ENCODE measurements around the gene BRME1. TPM values are rescaled to one million over a fixed set of nuclear protein-coding genes. Genes with fewer than 3 reads are reported as not detected.

BRME1 gene
- polyA plus RNA-seq, 1 donor from 2014 or later: 6.2 TPM

DNA sequence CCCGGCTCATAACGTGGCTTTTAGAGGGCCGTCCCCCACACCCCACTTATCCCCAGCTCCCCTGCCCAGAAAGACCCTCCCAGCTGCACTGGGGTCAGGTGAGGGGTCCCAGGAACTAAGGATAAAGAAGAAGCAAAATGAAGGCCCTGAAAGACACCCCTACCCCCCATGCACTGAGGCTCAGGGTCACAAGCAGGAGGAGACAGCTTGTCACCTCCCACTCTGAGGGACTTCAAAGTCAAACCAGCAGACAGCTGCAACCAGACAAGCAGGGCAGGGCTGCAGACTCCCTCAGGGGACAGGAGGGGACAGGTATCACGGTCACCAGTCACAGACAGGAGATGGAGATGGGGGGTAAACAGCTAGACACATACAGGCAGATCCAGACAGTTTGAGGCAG, 35.0 kb downstream of the BRME1 start:
- H3K36me3 ChIP-seq (ENCODE audit: insufficient read depth, low read length): no peaks in the 10 kb centered on the region
- TF ChIP-seq RAD21 (conservative IDR thresholded peaks at IDR 0.05): no peak
- H3K79me2 ChIP-seq (replicated peaks; ENCODE audit: insufficient read depth, low read length): peaks cover 3% of the 10 kb centered on the region
- no peaks in the 10 kb centered on the region for H3K9me3 ChIP-seq (ENCODE audit: low read length)
- H3K27me3 ChIP-seq (ENCODE audit: insufficient read depth, low read depth, low read length): no peaks in the 10 kb centered on the region
- H3K9ac ChIP-seq (ENCODE audit: low read length): no peak overlapping the region
- H3F3A ChIP-seq (ENCODE audit: insufficient read depth, low read length, poor library complexity, severe bottlenecking): no peaks in the 10 kb centered on the region
- no peak overlapping the region for H3K4me2 ChIP-seq (ENCODE audit: low read length)
- no peak overlapping the region for H3K27ac ChIP-seq (ENCODE audit: low read length)
- no peaks in the 10 kb centered on the region for H4K20me1 ChIP-seq (ENCODE audit: insufficient read depth)
- no peak overlapping the region for H3K4me3 ChIP-seq (ENCODE audit: low read length)
- H2AFZ ChIP-seq (ENCODE audit: low read depth, low read length): no peak overlapping the region
- no peaks in the 10 kb centered on the region for H3K9me2 ChIP-seq (ENCODE audit: insufficient read depth, low read length)

DNA sequence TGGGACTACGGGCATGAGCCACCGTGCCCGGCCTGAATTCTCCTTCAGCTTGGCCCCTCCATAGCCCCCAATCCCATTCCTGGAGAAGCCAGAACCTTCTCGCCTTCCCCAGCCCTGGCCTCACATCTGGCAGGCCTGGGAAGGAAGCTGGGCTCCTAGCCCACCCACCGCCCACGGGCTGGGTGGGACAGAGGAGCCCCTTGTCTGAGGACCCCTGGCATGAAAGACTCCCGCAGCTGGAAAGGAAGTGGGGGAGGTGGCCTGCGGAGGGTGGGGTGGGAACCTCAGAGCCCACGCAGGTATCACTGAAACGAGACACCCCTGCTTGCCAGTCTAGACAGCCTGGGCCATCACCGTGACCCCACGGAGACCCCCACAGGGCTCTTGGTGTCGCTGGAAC, 36.6 kb downstream of the BRME1 start:
- H3K27me3 ChIP-seq (ENCODE audit: insufficient read depth, low read depth, low read length): no peaks in the 10 kb centered on the region
- H3K9me3 ChIP-seq (ENCODE audit: low read length): no peaks in the 10 kb centered on the region
- no peak overlapping the region for H3K4me3 ChIP-seq (ENCODE audit: low read length)
- H3K79me2 ChIP-seq (replicated peaks; ENCODE audit: insufficient read depth, low read length): peaks cover 3% of the 10 kb centered on the region
- H4K20me1 ChIP-seq (ENCODE audit: insufficient read depth): no peaks in the 10 kb centered on the region
- H3K9me2 ChIP-seq (ENCODE audit: insufficient read depth, low read length): no peaks in the 10 kb centered on the region
- no peak overlapping the region for H3K4me2 ChIP-seq (ENCODE audit: low read length)
- no peak overlapping the region for H2AFZ ChIP-seq (ENCODE audit: low read depth, low read length)
- TF ChIP-seq EP300 (conservative IDR thresholded peaks at IDR 0.05; ENCODE audit: poor library complexity, severe bottlenecking) (no peak), MXI1 (conservative IDR thresholded peaks at IDR 0.05; ENCODE audit: poor library complexity, severe bottlenecking) (no peak), RAD21 (conservative IDR thresholded peaks at IDR 0.05) (no peak), TAF1 (IDR thresholded peaks at IDR 0.05; ENCODE audit: low read depth) (no peak), POLR2AphosphoS5 (IDR thresholded peaks at IDR 0.05) (no peak), EZH2 (IDR thresholded peaks at IDR 0.05; ENCODE audit: borderline replicate concordance, insufficient read depth, low read length, poor library complexity, severe bottlenecking) (no peak), SMC3 (conservative IDR thresholded peaks at IDR 0.05; ENCODE audit: poor library complexity) (no peak), REST (IDR thresholded peaks at IDR 0.05; ENCODE audit: borderline replicate concordance) (no peak), CTCF (IDR thresholded peaks at IDR 0.05; ENCODE audit: poor library complexity, severe bottlenecking) (no peak)
- H3K36me3 ChIP-seq (ENCODE audit: insufficient read depth, low read length): no peaks in the 10 kb centered on the region
- H3F3A ChIP-seq (ENCODE audit: insufficient read depth, low read length, poor library complexity, severe bottlenecking): no peaks in the 10 kb centered on the region
- H3K27ac ChIP-seq (ENCODE audit: low read length): no peak overlapping the region
- no peak overlapping the region for H3K9ac ChIP-seq (ENCODE audit: low read length)

GRCh38 chr19:13868663-13869062, 37.3 kb downstream of the BRME1 start:
- Histone ChIP-seq H3K36me3 (ENCODE audit: insufficient read depth, low read length) (no peaks in the 10 kb centered on the region), H3K4me3 (ENCODE audit: low read length) (no peak overlapping the region), H3K27ac (ENCODE audit: low read length) (no peak overlapping the region), H3K9me2 (ENCODE audit: insufficient read depth, low read length) (no peaks in the 10 kb centered on the region), H3K27me3 (ENCODE audit: insufficient read depth, low read depth, low read length) (no peaks in the 10 kb centered on the region), H3K79me2 (replicated peaks; ENCODE audit: insufficient read depth, low read length) (peaks cover 3% of the 10 kb centered on the region), H2AFZ (ENCODE audit: low read depth, low read length) (no peak overlapping the region), H3K9me3 (ENCODE audit: low read length) (no peaks in the 10 kb centered on the region), H4K20me1 (ENCODE audit: insufficient read depth) (no peaks in the 10 kb centered on the region), H3K4me2 (ENCODE audit: low read length) (no peak overlapping the region), H3K9ac (ENCODE audit: low read length) (no peak overlapping the region), H3F3A (ENCODE audit: insufficient read depth, low read length, poor library complexity, severe bottlenecking) (no peaks in the 10 kb centered on the region)
- TF ChIP-seq CTCF (IDR thresholded peaks at IDR 0.05; ENCODE audit: poor library complexity, severe bottlenecking) (no peak), RAD21 (conservative IDR thresholded peaks at IDR 0.05) (no peak), POLR2AphosphoS5 (IDR thresholded peaks at IDR 0.05) (no peak), REST (IDR thresholded peaks at IDR 0.05; ENCODE audit: borderline replicate concordance) (no peak), SMC3 (conservative IDR thresholded peaks at IDR 0.05; ENCODE audit: poor library complexity) (no peak), MXI1 (conservative IDR thresholded peaks at IDR 0.05; ENCODE audit: poor library complexity, severe bottlenecking) (no peak), EZH2 (IDR thresholded peaks at IDR 0.05; ENCODE audit: borderline replicate concordance, insufficient read depth, low read length, poor library complexity, severe bottlenecking) (no peak), EP300 (conservative IDR thresholded peaks at IDR 0.05; ENCODE audit: poor library complexity, severe bottlenecking) (no peak), TAF1 (IDR thresholded peaks at IDR 0.05; ENCODE audit: low read depth) (no peak)
